ENCODE data around the gene HOXB5.
A peak's percentile ranks its signal among the peaks of the same experiment; 100 is the strongest.

The HOXB5 gene

DNA sequence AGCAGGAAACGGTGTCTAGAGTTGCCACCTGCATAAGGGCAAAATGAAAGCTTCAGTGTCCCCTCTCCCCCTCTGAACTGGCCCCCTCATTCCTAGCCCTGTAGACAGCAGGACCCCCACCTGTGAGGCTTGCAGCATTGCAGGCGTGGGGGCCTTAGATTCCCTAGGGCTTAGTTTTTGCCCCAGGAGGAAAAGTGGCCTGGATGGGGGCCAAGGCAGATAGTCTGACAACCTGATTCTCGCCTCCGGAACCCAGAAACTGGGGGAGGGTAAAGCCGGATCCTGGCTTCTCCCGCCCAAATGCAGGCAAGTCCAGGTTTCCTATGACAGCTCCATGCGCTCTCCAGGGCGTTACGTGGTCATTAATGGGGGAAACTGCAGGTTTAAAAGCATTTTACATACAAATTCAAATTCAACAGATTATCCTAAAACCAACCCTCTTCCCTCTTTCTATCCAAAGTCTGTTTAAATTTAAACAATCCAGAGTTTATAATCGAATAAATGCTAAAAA, 11.9 kb upstream of the HOXB5 start (continued):
- TF ChIP-seq KLF10 (tag by site-specific recombination; IDR thresholded peaks at IDR 0.05) (peak; percentile 30; the same call in 1 of the 2 replicates), ZNF202 (tag by site-specific recombination; IDR thresholded peaks at IDR 0.05; ENCODE audit: borderline replicate concordance) (no peak), ZBTB7A (tag by site-specific recombination; IDR thresholded peaks at IDR 0.05; ENCODE audit: low read depth) (no peak), RBAK (tag by site-specific recombination; IDR thresholded peaks at IDR 0.05) (no peak), ZNF133 (tag by site-specific recombination; IDR thresholded peaks at IDR 0.05) (no peak), EGR2 (tag by site-specific recombination; IDR thresholded peaks at IDR 0.05; ENCODE audit: low read depth) (peak; percentile 74), TRIM28 (IDR thresholded peaks at IDR 0.05; ENCODE audit: borderline replicate concordance, low read length) (no peak), ZNF24 (tag by site-specific recombination; IDR thresholded peaks at IDR 0.05) (no peak), ZNF157 (tag by site-specific recombination; IDR thresholded peaks at IDR 0.05) (no peak), WT1 (tag by site-specific recombination; IDR thresholded peaks at IDR 0.05) (no peak), ZNF394 (tag by site-specific recombination; IDR thresholded peaks at IDR 0.05; ENCODE audit: borderline replicate concordance) (no peak), ZNF623 (tag by site-specific recombination; IDR thresholded peaks at IDR 0.05) (no peak), ZNF426 (tag by site-specific recombination; IDR thresholded peaks at IDR 0.05) (no peak), ZNF37A (tag by site-specific recombination; IDR thresholded peaks at IDR 0.05) (no peak), SCRT2 (tag by site-specific recombination; IDR thresholded peaks at IDR 0.05) (peak; percentile 67), ZFP37 (tag by site-specific recombination; IDR thresholded peaks at IDR 0.05) (no peak), ZNF624 (tag by site-specific recombination; IDR thresholded peaks at IDR 0.05) (no peak), ZNF292 (tag by site-specific recombination; IDR thresholded peaks at IDR 0.05; ENCODE audit: borderline replicate concordance, low read depth) (no peak), ZNF830 (tag by site-specific recombination; IDR thresholded peaks at IDR 0.05; ENCODE audit: low read depth) (no peak)
- TF ChIP-seq, protein P1, sequence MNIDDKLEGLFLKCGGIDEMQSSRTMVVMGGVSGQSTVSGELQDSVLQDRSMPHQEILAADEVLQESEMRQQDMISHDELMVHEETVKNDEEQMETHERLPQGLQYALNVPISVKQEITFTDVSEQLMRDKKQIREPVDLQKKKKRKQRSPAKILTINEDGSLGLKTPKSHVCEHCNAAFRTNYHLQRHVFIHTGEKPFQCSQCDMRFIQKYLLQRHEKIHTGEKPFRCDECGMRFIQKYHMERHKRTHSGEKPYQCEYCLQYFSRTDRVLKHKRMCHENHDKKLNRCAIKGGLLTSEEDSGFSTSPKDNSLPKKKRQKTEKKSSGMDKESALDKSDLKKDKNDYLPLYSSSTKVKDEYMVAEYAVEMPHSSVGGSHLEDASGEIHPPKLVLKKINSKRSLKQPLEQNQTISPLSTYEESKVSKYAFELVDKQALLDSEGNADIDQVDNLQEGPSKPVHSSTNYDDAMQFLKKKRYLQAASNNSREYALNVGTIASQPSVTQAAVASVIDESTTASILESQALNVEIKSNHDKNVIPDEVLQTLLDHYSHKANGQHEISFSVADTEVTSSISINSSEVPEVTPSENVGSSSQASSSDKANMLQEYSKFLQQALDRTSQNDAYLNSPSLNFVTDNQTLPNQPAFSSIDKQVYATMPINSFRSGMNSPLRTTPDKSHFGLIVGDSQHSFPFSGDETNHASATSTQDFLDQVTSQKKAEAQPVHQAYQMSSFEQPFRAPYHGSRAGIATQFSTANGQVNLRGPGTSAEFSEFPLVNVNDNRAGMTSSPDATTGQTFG (tag by site-specific recombination; IDR thresholded peaks at IDR 0.05; ENCODE audit: borderline replicate concordance) = no peak
- TF ChIP-seq, protein P2, sequence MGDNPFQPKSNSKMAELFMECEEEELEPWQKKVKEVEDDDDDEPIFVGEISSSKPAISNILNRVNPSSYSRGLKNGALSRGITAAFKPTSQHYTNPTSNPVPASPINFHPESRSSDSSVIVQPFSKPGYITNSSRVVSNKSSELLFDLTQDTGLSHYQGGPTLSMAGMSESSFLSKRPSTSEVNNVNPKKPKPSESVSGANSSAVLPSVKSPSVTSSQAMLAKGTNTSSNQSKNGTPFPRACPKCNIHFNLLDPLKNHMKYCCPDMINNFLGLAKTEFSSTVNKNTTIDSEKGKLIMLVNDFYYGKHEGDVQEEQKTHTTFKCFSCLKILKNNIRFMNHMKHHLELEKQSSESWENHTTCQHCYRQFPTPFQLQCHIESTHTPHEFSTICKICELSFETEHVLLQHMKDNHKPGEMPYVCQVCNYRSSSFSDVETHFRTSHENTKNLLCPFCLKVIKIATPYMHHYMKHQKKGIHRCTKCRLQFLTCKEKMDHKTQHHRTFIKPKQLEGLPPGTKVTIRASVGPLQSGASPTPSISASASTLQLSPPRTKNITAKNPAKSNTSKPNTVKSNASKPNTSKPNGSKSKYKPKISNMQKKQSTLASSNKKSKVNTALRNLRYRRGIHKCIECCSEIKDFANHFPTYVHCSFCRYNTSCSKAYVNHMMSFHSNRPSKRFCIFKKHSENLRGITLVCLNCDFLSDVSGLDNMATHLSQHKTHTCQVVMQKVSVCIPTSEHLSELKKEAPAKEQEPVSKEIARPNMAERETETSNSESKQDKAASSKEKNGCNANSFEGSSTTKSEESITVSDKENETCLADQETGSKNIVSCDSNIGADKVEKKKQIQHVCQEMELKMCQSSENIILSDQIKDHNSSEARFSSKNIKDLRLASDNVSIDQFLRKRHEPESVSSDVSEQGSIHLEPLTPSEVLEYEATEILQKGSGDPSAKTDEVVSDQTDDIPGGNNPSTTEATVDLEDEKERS (tag by site-specific recombination; IDR thresholded peaks at IDR 0.05) = no peak
- TF ChIP-seq, protein P3, sequence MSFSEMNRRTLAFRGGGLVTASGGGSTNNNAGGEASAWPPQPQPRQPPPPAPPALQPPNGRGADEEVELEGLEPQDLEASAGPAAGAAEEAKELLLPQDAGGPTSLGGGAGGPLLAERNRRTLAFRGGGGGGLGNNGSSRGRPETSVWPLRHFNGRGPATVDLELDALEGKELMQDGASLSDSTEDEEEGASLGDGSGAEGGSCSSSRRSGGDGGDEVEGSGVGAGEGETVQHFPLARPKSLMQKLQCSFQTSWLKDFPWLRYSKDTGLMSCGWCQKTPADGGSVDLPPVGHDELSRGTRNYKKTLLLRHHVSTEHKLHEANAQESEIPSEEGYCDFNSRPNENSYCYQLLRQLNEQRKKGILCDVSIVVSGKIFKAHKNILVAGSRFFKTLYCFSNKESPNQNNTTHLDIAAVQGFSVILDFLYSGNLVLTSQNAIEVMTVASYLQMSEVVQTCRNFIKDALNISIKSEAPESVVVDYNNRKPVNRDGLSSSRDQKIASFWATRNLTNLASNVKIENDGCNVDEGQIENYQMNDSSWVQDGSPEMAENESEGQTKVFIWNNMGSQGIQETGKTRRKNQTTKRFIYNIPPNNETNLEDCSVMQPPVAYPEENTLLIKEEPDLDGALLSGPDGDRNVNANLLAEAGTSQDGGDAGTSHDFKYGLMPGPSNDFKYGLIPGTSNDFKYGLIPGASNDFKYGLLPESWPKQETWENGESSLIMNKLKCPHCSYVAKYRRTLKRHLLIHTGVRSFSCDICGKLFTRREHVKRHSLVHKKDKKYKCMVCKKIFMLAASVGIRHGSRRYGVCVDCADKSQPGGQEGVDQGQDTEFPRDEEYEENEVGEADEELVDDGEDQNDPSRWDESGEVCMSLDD (tag by site-specific recombination; IDR thresholded peaks at IDR 0.05) = no peak
- TF ChIP-seq, protein P4, sequence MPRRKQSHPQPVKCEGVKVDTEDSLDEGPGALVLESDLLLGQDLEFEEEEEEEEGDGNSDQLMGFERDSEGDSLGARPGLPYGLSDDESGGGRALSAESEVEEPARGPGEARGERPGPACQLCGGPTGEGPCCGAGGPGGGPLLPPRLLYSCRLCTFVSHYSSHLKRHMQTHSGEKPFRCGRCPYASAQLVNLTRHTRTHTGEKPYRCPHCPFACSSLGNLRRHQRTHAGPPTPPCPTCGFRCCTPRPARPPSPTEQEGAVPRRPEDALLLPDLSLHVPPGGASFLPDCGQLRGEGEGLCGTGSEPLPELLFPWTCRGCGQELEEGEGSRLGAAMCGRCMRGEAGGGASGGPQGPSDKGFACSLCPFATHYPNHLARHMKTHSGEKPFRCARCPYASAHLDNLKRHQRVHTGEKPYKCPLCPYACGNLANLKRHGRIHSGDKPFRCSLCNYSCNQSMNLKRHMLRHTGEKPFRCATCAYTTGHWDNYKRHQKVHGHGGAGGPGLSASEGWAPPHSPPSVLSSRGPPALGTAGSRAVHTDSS (tag by site-specific recombination; IDR thresholded peaks at IDR 0.05) = no peak
- TF ChIP-seq, protein P5, sequence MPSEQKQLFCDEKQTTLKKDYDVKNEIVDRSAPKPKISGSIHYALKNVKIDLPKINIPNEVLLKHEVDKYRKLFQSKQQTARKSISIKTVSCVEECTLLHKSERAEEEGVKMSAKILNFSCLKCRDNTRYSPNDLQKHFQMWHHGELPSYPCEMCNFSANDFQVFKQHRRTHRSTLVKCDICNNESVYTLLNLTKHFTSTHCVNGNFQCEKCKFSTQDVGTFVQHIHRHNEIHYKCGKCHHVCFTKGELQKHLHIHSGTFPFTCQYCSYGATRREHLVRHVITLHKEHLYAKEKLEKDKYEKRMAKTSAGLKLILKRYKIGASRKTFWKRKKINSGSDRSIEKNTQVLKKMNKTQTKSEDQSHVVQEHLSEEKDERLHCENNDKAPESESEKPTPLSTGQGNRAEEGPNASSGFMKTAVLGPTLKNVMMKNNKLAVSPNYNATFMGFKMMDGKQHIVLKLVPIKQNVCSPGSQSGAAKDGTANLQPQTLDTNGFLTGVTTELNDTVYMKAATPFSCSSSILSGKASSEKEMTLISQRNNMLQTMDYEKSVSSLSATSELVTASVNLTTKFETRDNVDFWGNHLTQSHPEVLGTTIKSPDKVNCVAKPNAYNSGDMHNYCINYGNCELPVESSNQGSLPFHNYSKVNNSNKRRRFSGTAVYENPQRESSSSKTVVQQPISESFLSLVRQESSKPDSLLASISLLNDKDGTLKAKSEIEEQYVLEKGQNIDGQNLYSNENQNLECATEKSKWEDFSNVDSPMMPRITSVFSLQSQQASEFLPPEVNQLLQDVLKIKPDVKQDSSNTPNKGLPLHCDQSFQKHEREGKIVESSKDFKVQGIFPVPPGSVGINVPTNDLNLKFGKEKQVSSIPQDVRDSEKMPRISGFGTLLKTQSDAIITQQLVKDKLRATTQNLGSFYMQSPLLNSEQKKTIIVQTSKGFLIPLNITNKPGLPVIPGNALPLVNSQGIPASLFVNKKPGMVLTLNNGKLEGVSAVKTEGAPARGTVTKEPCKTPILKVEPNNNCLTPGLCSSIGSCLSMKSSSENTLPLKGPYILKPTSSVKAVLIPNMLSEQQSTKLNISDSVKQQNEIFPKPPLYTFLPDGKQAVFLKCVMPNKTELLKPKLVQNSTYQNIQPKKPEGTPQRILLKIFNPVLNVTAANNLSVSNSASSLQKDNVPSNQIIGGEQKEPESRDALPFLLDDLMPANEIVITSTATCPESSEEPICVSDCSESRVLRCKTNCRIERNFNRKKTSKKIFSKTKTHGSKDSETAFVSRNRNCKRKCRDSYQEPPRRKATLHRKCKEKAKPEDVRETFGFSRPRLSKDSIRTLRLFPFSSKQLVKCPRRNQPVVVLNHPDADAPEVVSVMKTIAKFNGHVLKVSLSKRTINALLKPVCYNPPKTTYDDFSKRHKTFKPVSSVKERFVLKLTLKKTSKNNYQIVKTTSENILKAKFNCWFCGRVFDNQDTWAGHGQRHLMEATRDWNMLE (tag by site-specific recombination; conservative IDR thresholded peaks at IDR 0.05; ENCODE audit: low read depth) = no peak
